Measurements from ENCODE around the gene STMN3. TPM values are rescaled to one million over a fixed set of nuclear protein-coding genes. Genes with fewer than 3 reads are reported as not detected.
"Not testable (repeated sequence)": the region's sequence is repeated elsewhere in the genome, so short reads cannot be mapped to it uniquely, and the experiment has no call there.

Gene STMN3
- total RNA-seq, 2 donors from 2014 or later, result 5.6 to 7.8 TPM

DNA sequence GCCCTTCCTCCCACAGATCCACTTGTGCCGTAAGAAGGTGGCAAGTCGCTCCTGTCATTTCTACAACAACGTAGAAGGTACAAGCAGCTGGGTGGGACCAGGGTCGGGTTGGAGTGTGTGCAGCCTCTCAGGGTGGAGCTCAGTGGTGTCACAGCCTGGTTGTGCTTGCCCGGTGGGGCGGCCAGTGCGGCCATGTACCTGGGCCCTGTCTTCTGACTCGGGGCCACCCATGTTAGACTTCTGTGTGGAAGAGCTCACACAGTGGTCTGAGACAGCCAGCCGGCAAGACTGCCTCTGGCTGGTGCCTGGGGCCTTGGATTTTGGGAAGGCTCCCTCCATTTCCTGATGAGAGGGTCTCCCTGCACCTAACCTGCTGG is 9.6 kb upstream of the STMN3 start:
- Histone ChIP-seq H3K27me3 (no peaks in the 10 kb centered on the region), H3K4me3 (no peak overlapping the region), H3K4me1 (peaks cover 16% of the 10 kb centered on the region), H3K27ac (no peak overlapping the region), H3K36me3 (replicated peaks in 1 of 2; ENCODE audit: insufficient read depth in 1 of 2, low read depth in 2 of 2) (peaks cover 0 to 1% of the 10 kb centered on the region in 2 donors), H3K9me3 (no peaks in the 10 kb centered on the region)
- 92 to 100% methylated on average over 1 to 9 of the region's 9 CpGs for WGBS, 2 donors
- DNase-seq (no peak), ATAC-seq (no peak)
- no peak for TF ChIP-seq POLR2A (IDR thresholded peaks at IDR 0.05)
- intact Hi-C loops (cut with DNase I), result no loop called here

DNA sequence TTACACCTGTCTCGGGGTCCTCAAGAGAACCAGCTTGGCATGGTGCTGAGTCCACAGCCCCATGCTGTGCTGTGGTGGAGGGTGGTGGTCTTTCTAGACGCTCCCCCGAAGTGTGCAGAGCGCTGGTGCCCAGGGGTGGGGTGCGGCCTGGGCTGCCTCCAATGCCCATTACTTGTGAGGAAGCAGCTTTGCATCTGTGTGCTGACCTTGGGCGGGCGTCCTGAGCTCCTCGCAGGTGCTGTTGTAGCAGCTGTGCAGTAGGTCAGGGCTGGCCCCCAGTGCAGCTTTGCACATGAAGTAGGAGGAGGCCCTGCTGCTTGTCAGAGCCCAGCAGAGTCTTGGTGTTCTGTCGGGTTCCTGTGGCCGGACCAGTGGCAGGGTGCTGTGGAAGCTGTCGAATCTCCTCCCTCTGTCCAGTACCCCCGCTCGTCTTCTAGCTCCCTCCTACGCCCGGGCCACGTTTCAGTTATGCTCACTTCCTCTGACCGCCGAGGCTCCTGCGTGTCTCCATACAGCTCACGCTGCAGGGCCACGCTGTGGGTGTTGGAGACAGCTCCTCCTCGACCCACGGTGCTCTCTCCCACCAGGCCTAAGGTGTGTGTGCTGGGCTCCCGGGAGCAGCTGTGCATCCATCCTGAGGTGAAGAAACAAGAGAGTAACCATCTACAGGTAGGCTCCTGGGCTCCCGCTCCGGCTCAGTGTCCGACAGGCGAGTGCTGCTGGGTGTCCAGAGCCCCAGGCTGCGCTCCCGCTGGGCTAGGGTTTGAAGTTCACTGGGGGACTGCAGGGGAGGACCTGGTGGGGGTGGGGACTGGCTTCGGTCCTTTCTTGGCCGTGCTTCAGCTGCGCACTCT is 9.0 kb upstream of the STMN3 start:
- no peaks in the 10 kb centered on the region for H3K27me3 ChIP-seq
- TF ChIP-seq, protein P1, sequence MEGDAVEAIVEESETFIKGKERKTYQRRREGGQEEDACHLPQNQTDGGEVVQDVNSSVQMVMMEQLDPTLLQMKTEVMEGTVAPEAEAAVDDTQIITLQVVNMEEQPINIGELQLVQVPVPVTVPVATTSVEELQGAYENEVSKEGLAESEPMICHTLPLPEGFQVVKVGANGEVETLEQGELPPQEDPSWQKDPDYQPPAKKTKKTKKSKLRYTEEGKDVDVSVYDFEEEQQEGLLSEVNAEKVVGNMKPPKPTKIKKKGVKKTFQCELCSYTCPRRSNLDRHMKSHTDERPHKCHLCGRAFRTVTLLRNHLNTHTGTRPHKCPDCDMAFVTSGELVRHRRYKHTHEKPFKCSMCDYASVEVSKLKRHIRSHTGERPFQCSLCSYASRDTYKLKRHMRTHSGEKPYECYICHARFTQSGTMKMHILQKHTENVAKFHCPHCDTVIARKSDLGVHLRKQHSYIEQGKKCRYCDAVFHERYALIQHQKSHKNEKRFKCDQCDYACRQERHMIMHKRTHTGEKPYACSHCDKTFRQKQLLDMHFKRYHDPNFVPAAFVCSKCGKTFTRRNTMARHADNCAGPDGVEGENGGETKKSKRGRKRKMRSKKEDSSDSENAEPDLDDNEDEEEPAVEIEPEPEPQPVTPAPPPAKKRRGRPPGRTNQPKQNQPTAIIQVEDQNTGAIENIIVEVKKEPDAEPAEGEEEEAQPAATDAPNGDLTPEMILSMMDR (IDR thresholded peaks at IDR 0.05), result no peak
- TF ChIP-seq POLR2A (IDR thresholded peaks at IDR 0.05), result no peak
- peaks cover 0 to 1% of the 10 kb centered on the region in 2 donors for H3K36me3 ChIP-seq (replicated peaks in 1 of 2; ENCODE audit: insufficient read depth in 1 of 2, low read depth in 2 of 2)
- intact Hi-C loops (cut with DNase I), result no loop called here
- ATAC-seq (no peak), DNase-seq (no peak)
- peaks cover 22% of the 10 kb centered on the region for H3K4me1 ChIP-seq
- 91 to 94% methylated on average over 20 to 28 of the region's 33 CpGs for WGBS, 2 donors
- no peak overlapping the region for H3K4me3 ChIP-seq
- H3K9me3 ChIP-seq, result no peaks in the 10 kb centered on the region
- H3K27ac ChIP-seq, result no peak overlapping the region

DNA sequence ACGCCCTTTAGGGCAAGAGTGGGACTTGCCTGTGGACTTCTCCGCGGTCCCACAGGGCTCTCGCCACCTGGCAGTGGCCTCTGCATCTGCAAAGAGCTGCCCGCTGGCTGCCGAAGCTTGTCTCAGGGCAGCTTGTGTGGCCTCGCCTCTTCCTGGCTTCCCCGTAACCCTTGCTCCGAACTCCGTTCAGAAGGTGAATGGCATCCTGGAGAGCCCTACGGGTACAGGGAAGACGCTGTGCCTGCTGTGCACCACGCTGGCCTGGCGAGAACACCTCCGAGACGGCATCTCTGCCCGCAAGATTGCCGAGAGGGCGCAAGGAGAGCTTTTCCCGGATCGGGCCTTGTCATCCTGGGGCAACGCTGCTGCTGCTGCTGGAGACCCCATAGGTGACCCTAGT is 7.9 kb upstream of the STMN3 start:
- peaks cover 0 to 1% of the 10 kb centered on the region in 2 donors for H3K36me3 ChIP-seq (replicated peaks in 1 of 2; ENCODE audit: insufficient read depth in 1 of 2, low read depth in 2 of 2)
- no peaks in the 10 kb centered on the region for H3K27me3 ChIP-seq
- H3K4me1 ChIP-seq, result peaks cover 24% of the 10 kb centered on the region
- DNase-seq, result no peak
- H3K4me3 ChIP-seq, result no peak overlapping the region
- intact Hi-C loops (cut with DNase I), result no loop called here
- TF ChIP-seq, protein P1 (IDR thresholded peaks at IDR 0.05), result no peak
- ATAC-seq, result no peak
- H3K27ac ChIP-seq, result no peak overlapping the region
- H3K9me3 ChIP-seq, result no peaks in the 10 kb centered on the region
- WGBS, 2 donors, result 92 to 93% methylated on average over 15 to 21 of the region's 22 CpGs

DNA sequence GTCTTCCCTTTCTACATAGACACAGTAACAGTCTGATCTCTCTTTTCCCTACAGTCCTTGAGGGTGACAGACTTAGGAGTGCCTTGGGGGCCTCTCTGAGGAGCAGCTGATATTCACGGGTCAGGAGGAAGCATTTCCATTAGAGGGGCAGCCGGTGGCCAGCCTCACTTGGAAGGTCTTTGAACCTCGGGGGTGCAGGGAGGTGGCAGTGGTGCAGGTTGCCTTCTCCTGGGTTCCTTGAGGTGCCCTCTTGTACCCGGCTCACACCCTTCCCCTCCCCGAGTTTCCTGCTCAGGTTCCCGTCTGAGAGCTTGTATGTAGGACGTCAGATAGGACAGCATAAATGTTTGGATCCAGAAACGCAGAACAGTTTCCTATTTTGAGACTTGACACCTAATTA is 7.4 kb upstream of the STMN3 start:
- intact Hi-C loops (cut with DNase I), result no loop called here
- no peak for DNase-seq
- no peaks in the 10 kb centered on the region for H3K27me3 ChIP-seq
- H3K27ac ChIP-seq, result no peak overlapping the region
- no peaks in the 10 kb centered on the region for H3K9me3 ChIP-seq
- peaks cover 0 to 1% of the 10 kb centered on the region in 2 donors for H3K36me3 ChIP-seq (replicated peaks in 1 of 2; ENCODE audit: insufficient read depth in 1 of 2, low read depth in 2 of 2)
- no peak overlapping the region for H3K4me3 ChIP-seq
- no peak for ATAC-seq
- TF ChIP-seq, protein P1 (IDR thresholded peaks at IDR 0.05), result no peak
- no peak for TF ChIP-seq POLR2A (IDR thresholded peaks at IDR 0.05)
- 63 to 84% methylated on average over 7 of the region's 8 CpGs for WGBS, 2 donors
- H3K4me1 ChIP-seq, result peaks cover 24% of the 10 kb centered on the region

DNA sequence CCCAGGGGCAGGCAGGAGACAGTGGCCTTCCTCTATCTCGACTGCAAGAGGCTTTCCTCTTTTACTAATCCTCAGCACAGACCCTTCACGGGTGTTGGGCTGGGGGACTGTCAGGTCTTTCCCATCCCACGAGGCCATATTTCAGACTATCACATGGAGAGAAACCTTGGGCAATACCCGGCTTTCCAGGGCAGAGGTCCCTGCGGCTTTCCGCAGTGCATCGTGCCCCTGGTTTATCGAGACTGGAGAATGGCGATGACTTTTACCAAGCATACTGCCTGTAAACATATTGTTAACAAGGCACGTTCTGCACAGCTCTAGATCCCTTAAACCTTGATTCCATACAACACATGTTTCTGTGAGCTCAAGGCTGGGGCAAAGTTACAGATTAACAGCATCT is 7.0 kb upstream of the STMN3 start:
- H3K9me3 ChIP-seq; intact Hi-C loops (cut with DNase I); H3K27me3 ChIP-seq; DNase-seq; H3K27ac ChIP-seq; ATAC-seq; H3K36me3 ChIP-seq (replicated peaks in 1 of 2; ENCODE audit: insufficient read depth in 1 of 2, low read depth in 2 of 2); H3K4me3 ChIP-seq: not testable (repeated sequence)
- H3K4me1 ChIP-seq, result peaks cover 24% of the 10 kb centered on the region
- 80 to 85% methylated on average over 8 to 10 of the region's 10 CpGs for WGBS, 2 donors

DNA sequence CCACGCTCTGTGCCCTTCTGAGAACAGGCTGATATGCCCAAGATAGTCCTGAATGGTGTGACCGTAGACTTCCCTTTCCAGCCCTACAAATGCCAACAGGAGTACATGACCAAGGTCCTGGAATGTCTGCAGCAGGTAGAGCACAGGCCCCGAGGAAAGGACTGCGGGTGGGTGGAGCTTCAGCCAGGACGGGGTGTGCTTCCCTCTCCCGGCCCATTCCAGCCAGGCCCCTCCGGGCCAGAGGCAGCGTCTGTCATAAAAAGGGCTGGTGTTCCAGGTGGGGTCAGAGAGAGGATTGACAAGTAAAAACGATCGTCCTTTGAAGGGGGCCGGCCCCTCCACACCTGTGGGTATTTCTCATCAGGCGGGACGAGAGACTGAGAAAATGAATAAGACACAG is 6.1 kb upstream of the STMN3 start:
- no peak overlapping the region for H3K4me3 ChIP-seq
- H3K27ac ChIP-seq, result no peak overlapping the region
- TF ChIP-seq, protein P1 (IDR thresholded peaks at IDR 0.05), result no peak
- no peak for TF ChIP-seq POLR2A (IDR thresholded peaks at IDR 0.05)
- no peaks in the 10 kb centered on the region for H3K9me3 ChIP-seq
- ATAC-seq (no peak), DNase-seq (no peak)
- WGBS, 2 donors, result 40 to 63% methylated on average over 11 to 13 of the region's 13 CpGs
- H3K4me1 ChIP-seq, result peaks cover 24% of the 10 kb centered on the region
- H3K27me3 ChIP-seq, result no peaks in the 10 kb centered on the region
- intact Hi-C loops (cut with DNase I), result loop anchor here (10.0 kb wide), 1 partner anchor 75 kb away; the partner anchor contains the start of genes LIME1 and SLC2A4RG
- peaks cover 0 to 1% of the 10 kb centered on the region in 2 donors for H3K36me3 ChIP-seq (replicated peaks in 1 of 2; ENCODE audit: insufficient read depth in 1 of 2, low read depth in 2 of 2)

All from body of pancreas (tissue), 4 donors.